Right lung (tissue), 5 donors: Measurements from ENCODE around the gene BIRC2. TPM values are rescaled to one million over a fixed set of nuclear protein-coding genes. Genes with fewer than 3 reads are reported as not detected.

Experiments used
- polyA plus RNA-seq, 5 donors: library from polyadenylated mRNA; unstranded; fragments of 120-200 nt; gene quantifications; one replicate each; pipeline versions ENCODE4 v1.2.1 to v1.2.3, GENCODE V29; 2013; ENCODE audit warnings: inconsistent platforms in 1 of 5, low replicate concordance in 1 of 5; ENCODE audit not compliant: insufficient read length in 5 of 5, insufficient read depth in 1 of 5

The BIRC2 gene
- polyA plus RNA-seq, 5 donors: 58.5 to 82.4 (median 78.6) TPM

Other genes starting within 250 kb of the BIRC2 start
- gene YAP1, start 236.8 kb upstream of the BIRC2 start, polyA plus RNA-seq: 100 to 1,000 TPM; 228 to 385 (median 348) TPM
- gene BIRC3, start 29.7 kb upstream of the BIRC2 start, polyA plus RNA-seq: 1 to 10 TPM; 2.4 to 5.1 (median 4.7) TPM
- 100 to 1,000 TPM; 203 to 398 (median 328) TPM for gene TMEM123, start 105.6 kb downstream of the BIRC2 start, polyA plus RNA-seq
- gene MMP7, start 183.5 kb downstream of the BIRC2 start, polyA plus RNA-seq: under 1 TPM in 4 of 5 donors, not detected in 1; 0.38 to 0.84 (median 0.70) TPM